ENCODE measurements around the gene CCM2L. TPM values are rescaled to one million over a fixed set of nuclear protein-coding genes. Genes with fewer than 3 reads are reported as not detected.
A peak's percentile ranks its signal among the peaks of the same experiment; 100 is the strongest.

CCM2L gene
- total and polyA plus RNA-seq, 10 of the 15 experiments (the other 5 are each of a cell fraction or from before 2014, with no cell fraction given): not detected

GRCh38 chr20:32035426-32035779 lies 25.2 kb downstream of the CCM2L start:
- Histone ChIP-seq H3K4me1 (ENCODE audit: control insufficient read depth, insufficient read depth, low read length) (peaks cover 31% of the 10 kb centered on the region), H3K4me3 (no peak overlapping the region), H3K27me3 (replicated peaks in 1 of 2; ENCODE audit: control insufficient read depth in 2 of 2, insufficient read depth in 2 of 2, low read length in 1 of 2) (no peaks in the 10 kb centered on the region; a peak in 1 of 4 replicates), H4K20me1 (ENCODE audit: control insufficient read depth, insufficient read depth) (no peaks in the 10 kb centered on the region), H3K79me2 (ENCODE audit: control insufficient read depth, insufficient read depth, low read length) (no peaks in the 10 kb centered on the region), H3K36me3 (ENCODE audit: control insufficient read depth in 2 of 2, insufficient read depth in 2 of 2, low read length in 1 of 2) (no peaks in the 10 kb centered on the region), H3K9me3 (replicated peaks; ENCODE audit: control insufficient read depth, insufficient read depth, low read length) (peaks cover 5% of the 10 kb centered on the region; the same call in 2 of the 3 replicates), H3K4me2 (ENCODE audit: control insufficient read depth, insufficient read depth) (peak overlapping the region; percentile 28; the same call in 1 of the 2 replicates), H2AFZ (ENCODE audit: control insufficient read depth, low read depth, low read length) (peak overlapping the region; percentile 55; the same call in 1 of the 2 replicates), H3K9ac (ENCODE audit: control insufficient read depth, insufficient read depth, low read length) (no peak overlapping the region), H3K27ac (ENCODE audit: control insufficient read depth, insufficient read depth) (peak overlapping the region; percentile 42)
- DNase-seq (ENCODE audit: low read depth, low spot score) (no peak), FAIRE-seq (no peak), ATAC-seq (peak; percentile 63)
- CTCF ChIA-PET: interaction anchor here (0.6 to 9.5 kb wide), 40 partner anchors 10 to 743 kb away, joined by 3 to 298 read pairs (median 6); partner anchors contain the start of genes HCK, PDRG1 and TM9SF4
- RAD21 ChIA-PET (ENCODE audit: unreplicated experiment): interaction anchor here (1.0 to 10.3 kb wide), 24 partner anchors 9 to 617 kb away, joined by 3 to 220 read pairs (median 4); partner anchors contain the start of genes HCK and PDRG1
- WGBS (ENCODE audit: insufficient coverage, insufficient replicate concordance, low lambda C conversion rate, missing lambda C conversion rate): 3% methylated on average over 8 of the region's 8 CpGs
- TF ChIP-seq LARP7 (IDR thresholded peaks at IDR 0.05) (no peak), ESRRA (IDR thresholded peaks at IDR 0.05; ENCODE audit: low read length) (peak; percentile 81; the same call in 1 of the 2 replicates)
- SMC1A ChIA-PET (ENCODE audit: uncharacterized antibody, unreplicated experiment): interaction anchor here (0.7 to 10.2 kb wide), 29 partner anchors 10 to 617 kb away, joined by 3 to 344 read pairs (median 5); partner anchors contain the start of genes HCK and TM9SF4
- intact Hi-C loops (cut with micrococcal nuclease; ENCODE audit: unreplicated experiment): loop anchor here (1.0 to 2.0 kb wide), 2 partner anchors 27 to 57 kb away; no protein-coding TSS in a partner anchor
- POLR2A ChIA-PET: interaction anchor here (0.5 to 3.2 kb wide), 11 partner anchors 17 to 178 kb away, joined by 3 to 30 read pairs (median 5); partner anchors contain the start of genes HCK and TM9SF4
- in situ Hi-C loops (cut with MboI): no loop called here
- no TSS peak for BruUV-seq (replicated peaks)

- intact Hi-C loops (cut with micrococcal nuclease; ENCODE audit: unreplicated experiment): no loop called here
- in situ Hi-C loops (cut with MboI): no loop called here
- H4K20me1 ChIP-seq (ENCODE audit: control insufficient read depth, insufficient read depth): no peaks in the 10 kb centered on the region
- no peaks in the 10 kb centered on the region for H3K79me2 ChIP-seq (ENCODE audit: control insufficient read depth, insufficient read depth, low read length)
- ATAC-seq: no peak
- peaks cover 5% of the 10 kb centered on the region; the same call in 2 of the 3 replicates for H3K9me3 ChIP-seq (replicated peaks; ENCODE audit: control insufficient read depth, insufficient read depth, low read length)
- H2AFZ ChIP-seq (ENCODE audit: control insufficient read depth, low read depth, low read length): no peak overlapping the region
- ChIA-PET SMC1A (ENCODE audit: uncharacterized antibody, unreplicated experiment) (interaction anchor here (0.8 to 10.2 kb wide), 16 partner anchors 9 to 403 kb away, joined by 3 to 344 read pairs (median 10); partner anchors contain the start of genes HCK and TM9SF4), RAD21 (ENCODE audit: unreplicated experiment) (interaction anchor here (1.0 to 10.3 kb wide), 9 partner anchors 10 to 617 kb away, joined by 4 to 220 read pairs (median 9); partner anchors contain the start of gene HCK), CTCF (interaction anchor here (1.1 to 9.5 kb wide), 23 partner anchors 10 to 742 kb away, joined by 3 to 298 read pairs (median 12); partner anchors contain the start of genes HCK, PDRG1 and TM9SF4), POLR2A (interaction anchor here (0.6 to 3.2 kb wide), 11 partner anchors 16 to 361 kb away, joined by 3 to 30 read pairs (median 4); partner anchors contain the start of genes HCK and TM9SF4)
- no peak for FAIRE-seq
- 46% methylated on average over 4 of the region's 4 CpGs for WGBS (ENCODE audit: insufficient coverage, insufficient replicate concordance, low lambda C conversion rate, missing lambda C conversion rate)
- no peaks in the 10 kb centered on the region for H3K36me3 ChIP-seq (ENCODE audit: control insufficient read depth in 2 of 2, insufficient read depth in 2 of 2, low read length in 1 of 2)
- no peak overlapping the region for H3K9ac ChIP-seq (ENCODE audit: control insufficient read depth, insufficient read depth, low read length)
- DNase-seq (ENCODE audit: low read depth, low spot score): no peak
- peaks cover 31% of the 10 kb centered on the region for H3K4me1 ChIP-seq (ENCODE audit: control insufficient read depth, insufficient read depth, low read length)
- TF ChIP-seq E4F1 (IDR thresholded peaks at IDR 0.05; ENCODE audit: borderline replicate concordance, partially characterized antibody): no peak
- TF ChIP-seq SIX5 (IDR thresholded peaks at IDR 0.05; ENCODE audit: low read depth, low read length, severe bottlenecking): no peak
- TF ChIP-seq EZH2 (IDR thresholded peaks at IDR 0.05; ENCODE audit: borderline replicate concordance, control insufficient read depth, low read depth, low read length): no peak
- TF ChIP-seq IKZF1 (conservative IDR thresholded peaks at IDR 0.05): no peak
- TF ChIP-seq CBX3 (IDR thresholded peaks at IDR 0.05; ENCODE audit: borderline replicate concordance, low read depth): no peak
- peak; percentile 94 for TF ChIP-seq ZNF24 (IDR thresholded peaks at IDR 0.05)
- TF ChIP-seq ZZZ3 (IDR thresholded peaks at IDR 0.05; ENCODE audit: control insufficient read depth, insufficient read length, low read depth): no peak
- H3K27ac ChIP-seq (ENCODE audit: control insufficient read depth, insufficient read depth): no peak overlapping the region
- no TSS peak for BruUV-seq (replicated peaks)
- no peak overlapping the region for H3K4me2 ChIP-seq (ENCODE audit: control insufficient read depth, insufficient read depth)
- no peak overlapping the region for H3K4me3 ChIP-seq
- no peaks in the 10 kb centered on the region; a peak in 1 of 4 replicates for H3K27me3 ChIP-seq (replicated peaks in 1 of 2; ENCODE audit: control insufficient read depth in 2 of 2, insufficient read depth in 2 of 2, low read length in 1 of 2)
Observed at GRCh38 chr20:32036252-32036651, 26.0 kb downstream of the CCM2L start.
